Measurements from ENCODE around the gene AJM1. TPM values are rescaled to one million over a fixed set of nuclear protein-coding genes. Genes with fewer than 3 reads are reported as not detected.
"Not testable (repeated sequence)": the region's sequence is repeated elsewhere in the genome, so short reads cannot be mapped to it uniquely, and the experiment has no call there.

AJM1 gene
- total RNA-seq, 1 donor from 2014 or later: 7.4 TPM

DNA sequence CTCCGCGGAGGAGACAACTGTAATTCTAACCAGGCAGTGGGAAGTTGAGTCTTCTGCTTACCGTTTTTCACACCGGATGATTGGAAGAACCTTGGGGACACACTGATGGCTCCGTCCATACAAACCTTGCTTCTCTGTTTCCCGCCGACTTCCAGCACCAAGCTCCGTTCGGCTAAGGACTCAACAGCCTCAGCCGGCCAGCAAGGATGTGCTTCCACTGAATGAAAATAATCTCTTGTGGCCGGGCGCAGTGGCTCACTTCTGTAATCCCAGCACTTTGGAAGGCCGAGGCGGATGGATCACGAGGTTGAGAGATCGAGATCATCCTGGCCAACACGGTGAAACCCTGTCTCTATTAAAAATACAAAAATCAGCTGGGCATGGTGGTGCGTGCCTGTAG is 25.6 kb downstream of the AJM1 start:
- Mint-ChIP-seq H3K4me3 (ENCODE audit: unreplicated experiment) (peak overlapping the region; percentile 41), H3K27me3 (ENCODE audit: low read depth) (no peaks in the 10 kb centered on the region), H3K27ac (ENCODE audit: unreplicated experiment) (no peak overlapping the region), H3K4me1 (ENCODE audit: low read depth) (peaks cover 11% of the 10 kb centered on the region), H3K36me3 (ENCODE audit: low read depth) (peaks cover 5% of the 10 kb centered on the region), H3K9me3 (ENCODE audit: low read depth) (peaks cover 2% of the 10 kb centered on the region)
- TF ChIP-seq CTCF (IDR thresholded peaks at IDR 0.05): no peak
- no peak for DNase-seq (ENCODE audit: low spot score)

DNA sequence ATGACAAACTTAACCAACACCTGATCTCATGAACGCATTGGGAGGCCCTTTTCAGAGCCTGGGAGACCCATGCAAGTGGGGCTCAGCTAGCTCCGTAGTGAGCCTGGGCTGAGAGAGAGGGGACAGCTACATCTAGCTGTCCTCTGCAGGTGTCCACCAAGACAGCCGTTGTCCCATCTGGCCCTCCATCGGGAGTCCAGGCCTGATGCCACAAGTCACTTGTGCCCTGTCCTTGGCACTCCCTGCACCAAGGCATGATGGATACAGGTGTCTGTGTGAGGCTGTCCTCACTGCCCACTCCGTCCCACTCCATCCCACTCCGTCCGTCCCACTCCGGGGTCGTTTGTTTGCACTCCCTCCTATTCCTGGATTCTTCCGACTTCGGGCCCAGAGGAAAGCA is 26.4 kb downstream of the AJM1 start:
- peaks cover 2% of the 10 kb centered on the region for H3K9me3 Mint-ChIP-seq (ENCODE audit: low read depth)
- no peaks in the 10 kb centered on the region for H3K27me3 Mint-ChIP-seq (ENCODE audit: low read depth)
- TF ChIP-seq CTCF (IDR thresholded peaks at IDR 0.05): no peak
- no peak overlapping the region for H3K27ac Mint-ChIP-seq (ENCODE audit: unreplicated experiment)
- no peak overlapping the region for H3K4me3 Mint-ChIP-seq (ENCODE audit: unreplicated experiment)
- H3K4me1 Mint-ChIP-seq (ENCODE audit: low read depth): peaks cover 10% of the 10 kb centered on the region
- no peak for DNase-seq (ENCODE audit: low spot score)
- peaks cover 3% of the 10 kb centered on the region for H3K36me3 Mint-ChIP-seq (ENCODE audit: low read depth)

DNA sequence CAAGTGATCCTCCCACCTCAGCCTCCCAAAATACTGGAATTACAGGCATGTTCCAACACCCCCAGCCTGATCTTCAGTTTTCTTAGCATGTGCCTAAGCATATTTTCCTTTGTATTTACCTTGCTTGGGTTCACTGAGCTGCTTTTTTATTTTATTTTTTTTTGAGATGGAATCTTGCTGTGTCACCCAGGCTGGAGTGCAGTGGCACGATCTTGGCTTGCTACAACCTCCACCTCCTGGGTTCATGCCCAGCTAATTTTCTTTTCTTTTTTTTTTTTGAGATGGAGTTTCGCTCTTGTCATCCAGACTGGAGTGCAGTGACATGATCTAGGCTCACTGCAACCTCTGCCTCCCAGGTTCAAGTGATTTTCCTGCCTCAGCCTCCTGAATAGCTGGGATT is 27.3 kb downstream of the AJM1 start:
- not testable (repeated sequence) for DNase-seq (ENCODE audit: low spot score); H3K4me3 Mint-ChIP-seq (ENCODE audit: unreplicated experiment); H3K4me1 Mint-ChIP-seq (ENCODE audit: low read depth); H3K9me3 Mint-ChIP-seq (ENCODE audit: low read depth); H3K36me3 Mint-ChIP-seq (ENCODE audit: low read depth); H3K27ac Mint-ChIP-seq (ENCODE audit: unreplicated experiment); H3K27me3 Mint-ChIP-seq (ENCODE audit: low read depth)

DNA sequence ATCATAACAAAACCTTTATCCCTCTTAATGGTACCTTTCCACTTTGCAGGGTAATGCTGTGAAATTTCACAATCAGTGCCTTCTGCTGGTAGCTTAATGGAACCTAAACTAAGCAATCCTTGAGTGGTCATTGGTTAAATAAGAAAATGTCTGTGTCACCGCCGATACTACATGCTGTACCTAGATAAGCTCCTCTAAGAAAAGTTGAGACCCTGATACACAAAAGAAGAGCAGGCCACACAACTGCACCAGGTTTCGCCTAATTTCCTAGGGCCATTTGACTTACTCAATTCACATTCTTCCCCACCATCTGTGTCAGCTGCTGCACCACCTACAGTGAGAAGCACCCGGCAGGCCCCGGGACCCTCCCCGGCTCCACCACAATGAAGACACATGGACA is 32.9 kb downstream of the AJM1 start:
- Mint-ChIP-seq H3K4me3 (ENCODE audit: unreplicated experiment) (no peak overlapping the region), H3K36me3 (ENCODE audit: low read depth) (no peaks in the 10 kb centered on the region), H3K9me3 (ENCODE audit: low read depth) (peaks cover 2% of the 10 kb centered on the region), H3K27ac (ENCODE audit: unreplicated experiment) (no peak overlapping the region), H3K27me3 (ENCODE audit: low read depth) (peaks cover 3% of the 10 kb centered on the region), H3K4me1 (ENCODE audit: low read depth) (no peaks in the 10 kb centered on the region)
- no peak for DNase-seq (ENCODE audit: low spot score)
- no peak for TF ChIP-seq CTCF (IDR thresholded peaks at IDR 0.05)

- no peak overlapping the region for H3K4me3 Mint-ChIP-seq (ENCODE audit: unreplicated experiment)
- no peaks in the 10 kb centered on the region for H3K36me3 Mint-ChIP-seq (ENCODE audit: low read depth)
- TF ChIP-seq CTCF (IDR thresholded peaks at IDR 0.05): no peak
- H3K27me3 Mint-ChIP-seq (ENCODE audit: low read depth): peaks cover 3% of the 10 kb centered on the region
- no peak for DNase-seq (ENCODE audit: low spot score)
- H3K9me3 Mint-ChIP-seq (ENCODE audit: low read depth): peaks cover 2% of the 10 kb centered on the region
- H3K27ac Mint-ChIP-seq (ENCODE audit: unreplicated experiment): no peak overlapping the region
- peaks cover 1% of the 10 kb centered on the region for H3K4me1 Mint-ChIP-seq (ENCODE audit: low read depth)
Measured at GRCh38 chr9:136876476-136876875, 34.2 kb downstream of the AJM1 start.

- Mint-ChIP-seq H3K4me3 (ENCODE audit: unreplicated experiment) (no peak overlapping the region), H3K9me3 (ENCODE audit: low read depth) (no peaks in the 10 kb centered on the region), H3K27ac (ENCODE audit: unreplicated experiment) (no peak overlapping the region), H3K4me1 (ENCODE audit: low read depth) (peaks cover 19% of the 10 kb centered on the region), H3K36me3 (ENCODE audit: low read depth) (no peaks in the 10 kb centered on the region), H3K27me3 (ENCODE audit: low read depth) (peaks cover 3% of the 10 kb centered on the region)
- DNase-seq (ENCODE audit: low spot score): no peak
- TF ChIP-seq CTCF (IDR thresholded peaks at IDR 0.05): no peak
Measured at GRCh38 chr9:136880651-136881050, 38.4 kb downstream of the AJM1 start.
